Upper lobe of left lung (tissue), 6 donors: Measurements from ENCODE around the gene DTX2. TPM values are rescaled to one million over a fixed set of nuclear protein-coding genes. Genes with fewer than 3 reads are reported as not detected.
"Not testable (repeated sequence)": the region's sequence is repeated elsewhere in the genome, so short reads cannot be mapped to it uniquely, and the experiment has no call there.

ENCODE experiments used
- ATAC-seq, 2 donors: fragments of 200-7000 bp; cut with Tn5 transposase; one replicate each; pipeline ENCODE4 v1.9.1; 2022; ENCODE audit warnings: mild to moderate bottlenecking in 2 of 2, moderate library complexity in 2 of 2; ENCODE audit not compliant: low FRiP score in 2 of 2
- DNase-seq, 2 donors: peaks; one replicate each; pipeline ENCODE4 v3.0.0-alpha.2; 2019 to 2020
- H3K27ac ChIP-seq, 4 donors: fragments of 200-600 bp; sonication (generic); one replicate each; pipeline ENCODE4 v1.5.1; 2016 to 2019
- H3K27me3 ChIP-seq, 4 donors: fragments of 200-600 bp; sonication (generic); one replicate each; pipeline ENCODE4 v1.5.1; 2017 to 2019
- H3K36me3 ChIP-seq, 4 donors: fragments of 200-600 bp; sonication (generic); one replicate each; pipeline ENCODE4 v1.5.1; 2016 to 2019
- H3K4me1 ChIP-seq, 4 donors: fragments of 200-600 bp; sonication (generic); one replicate each; pipeline ENCODE4 v1.5.1; 2018 to 2019
- H3K4me3 ChIP-seq, 4 donors: fragments of 200-600 bp; sonication (generic); one replicate each; pipeline ENCODE4 v1.5.1; 2017 to 2019; ENCODE audit warnings: mild to moderate bottlenecking in 2 of 4, moderate library complexity in 1 of 4
- H3K9me3 ChIP-seq, 4 donors: fragments of 200-600 bp; sonication (generic); one replicate each; pipeline ENCODE4 v1.5.1; 2018 to 2019
- WGBS, 2 donors: methylation state at CpG; one replicate each; pipeline ENCODE4 v1.1.5; 2017 to 2018; 5-methylcytosine and 5-hydroxymethylcytosine counted together
- total RNA-seq, 6 donors: library from RNA; depleted of rRNA in 4 of 6; stranded (reverse); fragments of >200 nt in 4 of 6; gene quantifications; one replicate each; pipeline versions ENCODE4 v1.1.0 to v1.2.1, GENCODE V29; 2016 to 2021
- donor health status: DM: no; HTN: no; CAD: no; lungs with moderate emphysema.
- donor health status: DM: no; HTN: yes; CAD: no; lungs with severe emphysema.

Gene DTX2
- total RNA-seq, 6 donors from 2014 or later = 24.2 to 82.8 (median 36.1) TPM

DNA sequence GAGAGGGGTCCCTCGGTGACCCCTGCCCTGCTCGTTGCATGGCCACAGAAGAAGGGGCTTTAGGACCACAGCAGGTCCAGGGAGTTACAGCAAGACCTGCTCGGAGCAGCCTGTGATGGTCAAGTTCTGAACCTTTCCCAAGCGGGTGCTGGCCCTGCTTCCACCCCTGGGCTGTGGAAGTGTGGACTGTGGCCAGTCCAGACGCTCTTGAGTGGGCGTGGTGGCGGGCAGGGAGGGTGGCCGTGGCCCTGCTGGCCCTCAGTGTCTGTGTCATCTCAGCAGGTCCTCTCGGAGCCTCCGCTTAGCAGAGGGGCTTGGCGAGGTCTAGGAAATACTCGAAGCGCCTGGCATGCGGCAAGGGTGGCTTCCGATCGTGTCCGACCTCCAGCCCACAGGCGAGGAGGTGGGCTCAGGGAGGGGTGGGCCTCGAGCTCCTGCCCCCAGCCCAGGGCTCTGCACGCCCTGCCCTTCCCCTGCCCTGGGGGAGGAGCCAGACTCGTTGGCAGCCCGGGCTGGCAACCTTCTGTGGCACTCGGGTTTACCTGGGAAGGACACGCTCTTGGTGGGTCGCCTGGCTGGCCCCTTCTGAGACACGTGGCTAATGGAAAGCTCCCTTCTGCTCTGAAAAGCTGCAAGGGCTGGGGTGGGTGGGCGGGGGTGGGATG is 36.5 kb downstream of the DTX2 start:
- not testable (repeated sequence) for H3K27ac ChIP-seq, H3K9me3 ChIP-seq, H3K4me1 ChIP-seq, ATAC-seq, H3K4me3 ChIP-seq, H3K27me3 ChIP-seq
- WGBS, 2 donors = 89% methylated on average over 5 of the region's 27 CpGs; no CpG with 5 or more reads in 1 of the 2 donors
- H3K36me3 ChIP-seq = peaks cover 0 to 24% (median 12%) of the 10 kb centered on the region in 4 donors
- peak in 1 of 2 donors; percentile 47 for DNase-seq

DNA sequence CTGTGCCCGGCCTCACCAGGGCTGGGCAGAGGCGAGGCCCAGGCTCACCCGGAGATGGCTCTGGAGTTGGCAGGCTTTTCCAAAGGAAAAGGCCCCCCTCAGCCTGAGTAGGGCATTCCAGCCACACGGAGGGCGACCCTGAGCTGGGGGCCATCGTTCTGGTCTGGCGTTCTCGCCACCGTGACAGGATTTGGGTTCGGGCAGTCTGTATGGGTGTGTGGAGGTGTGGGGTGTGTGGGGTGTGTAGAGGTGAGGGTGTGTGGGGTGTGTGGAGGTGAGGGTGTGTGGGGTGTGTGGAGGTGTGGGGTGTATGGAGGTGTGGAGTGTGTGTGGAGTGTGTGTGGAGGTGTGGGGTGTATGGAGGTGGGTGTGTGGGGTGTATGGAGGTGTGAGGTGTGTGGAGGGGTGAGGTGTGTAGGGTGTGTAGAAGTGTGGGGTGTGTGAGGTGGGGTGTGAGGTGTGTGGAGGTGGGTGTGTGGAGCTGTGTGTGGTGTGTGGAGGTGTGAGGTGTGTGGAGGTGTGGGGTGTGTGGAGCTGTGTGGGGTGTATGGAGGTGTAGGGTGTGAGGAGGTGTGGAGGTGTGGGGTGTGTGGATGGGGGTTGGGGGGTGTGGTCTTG is 37.2 kb downstream of the DTX2 start:
- not testable (repeated sequence) for H3K4me1 ChIP-seq, H3K4me3 ChIP-seq, H3K27ac ChIP-seq, H3K9me3 ChIP-seq, ATAC-seq, H3K27me3 ChIP-seq
- 96% methylated on average over 5 of the region's 10 CpGs; no CpG with 5 or more reads in 1 of the 2 donors for WGBS, 2 donors
- peaks cover 0 to 30% (median 14%) of the 10 kb centered on the region in 4 donors for H3K36me3 ChIP-seq
- DNase-seq = peak in 1 of 2 donors; percentile 61

DNA sequence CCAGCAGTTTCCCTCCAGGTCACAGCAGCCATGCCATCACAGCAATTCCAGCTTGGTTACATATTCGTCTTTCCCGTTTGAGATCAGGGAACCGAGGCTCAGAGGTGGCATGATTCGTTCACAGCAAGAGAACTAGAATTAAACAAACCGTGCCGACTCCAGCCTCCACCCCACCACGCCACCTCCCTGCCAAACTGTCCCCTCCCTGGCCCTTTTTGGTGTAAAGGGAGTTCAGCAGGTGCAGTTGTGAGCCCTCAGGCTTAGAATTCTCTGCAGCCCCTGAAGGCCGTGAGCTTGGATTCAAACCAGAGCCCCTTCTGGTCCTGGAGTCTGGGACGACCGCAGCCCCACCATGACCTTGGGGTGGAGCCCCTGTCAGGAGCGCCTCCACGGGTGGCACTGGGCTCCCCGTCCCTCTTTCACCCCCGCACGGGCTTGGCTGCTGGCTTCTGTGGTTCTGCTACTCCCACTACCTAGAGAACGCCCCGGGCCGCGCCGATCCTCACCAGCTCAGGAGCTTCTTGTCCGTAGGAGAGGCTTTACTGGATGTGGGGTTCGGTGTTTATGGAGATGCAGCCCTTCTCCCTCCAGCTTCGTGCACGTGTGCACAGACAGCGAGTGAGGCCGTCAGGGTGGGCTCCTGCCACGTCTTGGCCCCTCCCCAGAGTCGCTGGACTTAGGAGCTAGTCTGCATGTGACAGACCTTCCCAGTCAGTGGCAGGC is 37.9 kb downstream of the DTX2 start:
- H3K36me3 ChIP-seq = peaks cover 0 to 30% (median 14%) of the 10 kb centered on the region in 4 donors
- H3K27me3 ChIP-seq, ATAC-seq, H3K4me1 ChIP-seq, H3K4me3 ChIP-seq, H3K9me3 ChIP-seq, H3K27ac ChIP-seq: not testable (repeated sequence)
- WGBS, 2 donors = 91 to 100% methylated on average over 1 to 11 of the region's 28 CpGs
- peak in 1 of 2 donors; percentile 25 for DNase-seq

DNA sequence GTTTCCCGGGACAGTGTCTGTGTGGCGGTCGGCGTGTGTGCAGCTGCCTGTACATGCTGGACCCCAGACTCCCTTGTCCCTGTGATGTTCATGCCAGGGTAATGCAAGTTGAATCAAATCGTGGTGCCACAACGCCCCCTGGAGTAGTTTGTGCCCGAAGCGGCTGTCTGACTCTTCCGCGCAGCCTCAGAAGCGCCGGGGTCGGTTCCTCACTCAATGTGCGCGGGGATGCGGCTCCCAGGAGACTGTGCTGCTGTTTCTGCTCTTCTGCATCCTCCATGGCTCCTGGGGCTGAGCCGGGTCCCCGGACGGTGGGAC is 38.4 kb downstream of the DTX2 start:
- 86% methylated on average over 9 of the region's 19 CpGs; no CpG with 5 or more reads in 1 of the 2 donors for WGBS, 2 donors
- H3K4me1 ChIP-seq, ATAC-seq, H3K27me3 ChIP-seq, DNase-seq, H3K27ac ChIP-seq, H3K9me3 ChIP-seq, H3K4me3 ChIP-seq: not testable (repeated sequence)
- peaks cover 0 to 34% (median 16%) of the 10 kb centered on the region in 4 donors for H3K36me3 ChIP-seq

DNA sequence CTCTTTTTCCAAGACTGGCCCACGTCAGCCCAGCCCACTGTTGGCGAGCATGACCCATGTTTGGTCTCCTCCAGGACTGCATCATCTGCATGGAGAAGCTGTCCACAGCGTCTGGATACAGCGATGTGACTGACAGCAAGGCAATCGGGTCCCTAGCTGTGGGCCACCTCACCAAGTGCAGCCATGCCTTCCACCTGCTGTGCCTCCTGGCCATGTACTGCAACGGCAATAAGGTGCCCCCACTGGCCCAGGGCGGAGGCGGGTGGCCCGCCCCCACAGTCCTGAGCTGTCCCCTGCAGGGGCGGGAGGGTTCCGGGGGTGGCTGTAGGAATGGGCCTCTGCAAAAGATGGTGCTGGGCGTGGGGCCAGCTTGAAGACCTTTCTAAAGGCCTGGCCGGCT is 40.7 kb downstream of the DTX2 start:
- H3K27ac ChIP-seq, H3K4me1 ChIP-seq, ATAC-seq, H3K27me3 ChIP-seq, H3K9me3 ChIP-seq, H3K4me3 ChIP-seq: not testable (repeated sequence)
- 50 to 88% methylated on average over 2 to 12 of the region's 13 CpGs for WGBS, 2 donors
- peaks cover 5 to 55% (median 28%) of the 10 kb centered on the region in 4 donors for H3K36me3 ChIP-seq
- DNase-seq = peak in 1 of 2 donors; percentile 64

DNA sequence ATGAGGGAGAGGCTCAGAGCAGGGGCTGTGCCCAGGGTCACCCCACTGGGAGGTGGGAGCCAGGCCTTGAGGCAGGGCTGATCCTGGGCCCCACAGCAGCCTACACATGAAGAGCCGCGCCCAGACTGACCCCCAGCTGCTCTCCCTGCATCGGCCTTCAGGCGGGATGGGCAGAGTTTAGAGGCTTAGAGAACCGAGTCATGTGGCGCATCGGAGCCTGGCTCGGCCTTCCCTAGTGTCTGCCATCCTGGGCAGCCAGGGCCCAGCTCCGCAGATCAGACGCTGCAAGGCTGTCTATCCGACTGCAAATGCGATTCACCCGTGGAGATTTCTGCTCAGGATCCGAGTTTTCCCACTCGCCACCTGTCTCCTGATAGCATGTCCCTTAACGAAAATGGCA is 41.3 kb downstream of the DTX2 start:
- H3K27ac ChIP-seq, ATAC-seq, H3K4me3 ChIP-seq, H3K9me3 ChIP-seq, H3K27me3 ChIP-seq, H3K4me1 ChIP-seq: not testable (repeated sequence)
- 90% methylated on average over 13 of the region's 16 CpGs; no CpG with 5 or more reads in 1 of the 2 donors for WGBS, 2 donors
- DNase-seq = peak in 1 of 2 donors; percentile 47
- H3K36me3 ChIP-seq = peaks cover 5 to 55% (median 28%) of the 10 kb centered on the region in 4 donors

DNA sequence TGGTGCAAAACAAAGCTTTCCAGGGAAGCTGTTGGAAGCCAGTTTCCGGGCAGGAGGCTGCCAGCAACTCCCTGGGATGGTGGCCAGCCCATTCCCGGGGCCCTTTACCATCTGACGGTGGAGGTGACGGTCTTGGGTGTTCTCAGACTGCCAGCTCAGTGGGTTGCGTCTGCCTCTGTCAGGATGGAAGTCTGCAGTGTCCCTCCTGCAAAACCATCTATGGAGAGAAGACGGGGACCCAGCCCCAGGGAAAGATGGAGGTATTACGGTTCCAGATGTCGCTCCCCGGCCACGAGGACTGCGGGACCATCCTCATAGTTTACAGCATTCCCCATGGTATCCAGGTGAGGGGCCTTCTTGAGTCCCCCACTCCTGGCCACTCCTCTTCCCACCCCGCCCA is 41.7 kb downstream of the DTX2 start:
- H3K4me3 ChIP-seq, DNase-seq: not testable (repeated sequence)
- 97% methylated on average over 10 of the region's 12 CpGs; no CpG with 5 or more reads in 1 of the 2 donors for WGBS, 2 donors

DNA sequence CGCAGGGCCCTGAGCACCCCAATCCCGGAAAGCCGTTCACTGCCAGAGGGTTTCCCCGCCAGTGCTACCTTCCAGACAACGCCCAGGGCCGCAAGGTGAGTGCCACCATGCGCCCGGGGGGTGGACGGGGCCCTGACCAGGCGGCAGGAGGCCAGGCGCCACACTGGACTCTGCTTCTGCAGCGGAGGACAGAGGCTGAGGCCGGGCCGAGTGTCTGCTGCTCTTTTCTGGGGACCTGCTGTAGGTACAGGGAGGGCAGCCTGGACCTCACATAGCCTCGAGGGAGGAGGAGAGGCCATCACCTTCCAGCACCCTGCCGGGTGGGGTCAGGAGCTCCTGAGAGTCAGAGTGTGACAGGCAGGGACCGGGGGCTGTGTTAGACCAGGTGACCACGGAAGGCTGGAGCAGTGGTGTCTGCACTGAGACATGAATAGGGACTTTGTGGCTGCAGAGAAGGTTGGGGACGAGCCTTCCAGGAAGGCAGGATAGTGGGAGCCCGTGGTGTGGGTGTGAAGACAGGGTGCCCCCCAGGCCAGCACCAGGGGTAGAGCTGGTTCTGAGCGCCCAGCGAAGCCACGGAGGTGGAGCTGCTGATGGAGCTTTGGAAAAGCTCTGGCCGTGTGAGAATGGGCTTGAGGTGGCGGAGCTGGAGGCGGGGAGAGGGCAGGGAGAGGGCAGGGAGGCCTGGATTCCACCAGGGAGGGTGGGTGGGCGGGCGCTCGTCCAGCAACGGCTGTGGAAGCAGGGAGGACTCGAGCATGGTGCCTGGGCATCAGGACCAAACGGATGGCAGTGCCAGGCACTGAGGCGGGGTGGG is 43.0 kb downstream of the DTX2 start:
- not testable (repeated sequence) for H3K4me3 ChIP-seq, H3K4me1 ChIP-seq, H3K9me3 ChIP-seq, H3K27ac ChIP-seq, H3K27me3 ChIP-seq, ATAC-seq
- WGBS, 2 donors = 88 to 92% methylated on average over 16 to 17 of the region's 33 CpGs
- peaks cover 5 to 55% (median 28%) of the 10 kb centered on the region in 4 donors for H3K36me3 ChIP-seq
- peak in 1 of 2 donors; percentile 51 for DNase-seq

More for the DNA sequence above, 41.7 kb downstream of the DTX2 start:
- ATAC-seq, H3K27ac ChIP-seq, H3K9me3 ChIP-seq, H3K27me3 ChIP-seq, H3K4me1 ChIP-seq: not testable (repeated sequence)
- H3K36me3 ChIP-seq = peaks cover 5 to 55% (median 28%) of the 10 kb centered on the region in 4 donors
